Measurements from ENCODE around the gene PAAF1. TPM values are rescaled to one million over a fixed set of nuclear protein-coding genes. Genes with fewer than 3 reads are reported as not detected.

Gene PAAF1
- total and polyA plus RNA-seq, 4 donors, result 10.2 to 23.3 (median 13.9) TPM

- DNase-seq (no peak), ATAC-seq (ENCODE audit: insufficient read depth, low FRiP score) (no peak)
- Histone ChIP-seq H3K27me3 (ENCODE audit: control insufficient read depth in 3 of 3, insufficient read depth in 3 of 3, low read length in 2 of 3) (no peaks in the 10 kb centered on the region), H3K4me3 (no peak overlapping the region), H3K27ac (ENCODE audit: low read depth in 1 of 2, low read length in 1 of 2) (no peak overlapping the region), H3K36me3 (ENCODE audit: control insufficient read depth in 4 of 4, insufficient read depth in 4 of 4, low read length in 4 of 4) (no peaks in the 10 kb centered on the region), H3K9me3 (ENCODE audit: control insufficient read depth in 4 of 4, insufficient read depth in 3 of 4, low read length in 3 of 4) (no peaks in the 10 kb centered on the region), H3K4me1 (ENCODE audit: control insufficient read depth in 5 of 5, insufficient read depth in 5 of 5, low read length in 5 of 5) (peaks cover 0 to 3% (median 0%) of the 10 kb centered on the region in 5 donors), H3K9ac (ENCODE audit: insufficient read depth in 1 of 2, low read length in 2 of 2) (no peak overlapping the region)
- no peak for TF ChIP-seq CTCF (IDR thresholded peaks at IDR 0.05; ENCODE audit: control extremely low read depth, extremely low read depth)
- 68 to 70% methylated on average over 2 of the region's 2 CpGs for WGBS, 2 donors
Observed at GRCh38 chr11:73965764-73966121, 88.9 kb downstream of the PAAF1 start.

- H3K9ac ChIP-seq (ENCODE audit: insufficient read depth in 1 of 2, low read length in 2 of 2), result no peak overlapping the region
- ATAC-seq (ENCODE audit: insufficient read depth, low FRiP score) (no peak), DNase-seq (no peak)
- 93 to 95% methylated on average over 15 of the region's 15 CpGs for WGBS, 2 donors
- H3K36me3 ChIP-seq (ENCODE audit: control insufficient read depth in 4 of 4, insufficient read depth in 4 of 4, low read length in 4 of 4), result no peaks in the 10 kb centered on the region
- H3K9me3 ChIP-seq (ENCODE audit: control insufficient read depth in 4 of 4, insufficient read depth in 3 of 4, low read length in 3 of 4), result no peaks in the 10 kb centered on the region
- H3K27ac ChIP-seq (ENCODE audit: low read depth in 1 of 2, low read length in 1 of 2), result no peak overlapping the region
- peaks cover 0 to 3% (median 0%) of the 10 kb centered on the region in 5 donors for H3K4me1 ChIP-seq (ENCODE audit: control insufficient read depth in 5 of 5, insufficient read depth in 5 of 5, low read length in 5 of 5)
- TF ChIP-seq CTCF (IDR thresholded peaks at IDR 0.05; ENCODE audit: control extremely low read depth, extremely low read depth), result no peak
- no peak overlapping the region for H3K4me3 ChIP-seq
- no peaks in the 10 kb centered on the region for H3K27me3 ChIP-seq (ENCODE audit: control insufficient read depth in 3 of 3, insufficient read depth in 3 of 3, low read length in 2 of 3)
Observed at GRCh38 chr11:73968356-73968966, 91.7 kb downstream of the PAAF1 start.

- WGBS, 2 donors, result 79 to 81% methylated on average over 2 of the region's 2 CpGs
- Histone ChIP-seq H3K4me1 (ENCODE audit: control insufficient read depth in 5 of 5, insufficient read depth in 5 of 5, low read length in 5 of 5) (peaks cover 0 to 6% (median 0%) of the 10 kb centered on the region in 5 donors), H3K4me3 (no peak overlapping the region), H3K27me3 (ENCODE audit: control insufficient read depth in 3 of 3, insufficient read depth in 3 of 3, low read length in 2 of 3) (no peaks in the 10 kb centered on the region), H3K9ac (ENCODE audit: insufficient read depth in 1 of 2, low read length in 2 of 2) (no peak overlapping the region), H3K27ac (ENCODE audit: low read depth in 1 of 2, low read length in 1 of 2) (no peak overlapping the region), H3K9me3 (ENCODE audit: control insufficient read depth in 4 of 4, insufficient read depth in 3 of 4, low read length in 3 of 4) (no peaks in the 10 kb centered on the region), H3K36me3 (ENCODE audit: control insufficient read depth in 4 of 4, insufficient read depth in 4 of 4, low read length in 4 of 4) (no peaks in the 10 kb centered on the region)
- no peak for DNase-seq
- no peak for ATAC-seq (ENCODE audit: insufficient read depth, low FRiP score)
- no peak for TF ChIP-seq CTCF (IDR thresholded peaks at IDR 0.05; ENCODE audit: control extremely low read depth, extremely low read depth)
Observed at GRCh38 chr11:73969091-73969490, 92.3 kb downstream of the PAAF1 start.

Data from lung (tissue), 12 donors.